ENCODE results near the gene STK24.

STK24 gene

DNA sequence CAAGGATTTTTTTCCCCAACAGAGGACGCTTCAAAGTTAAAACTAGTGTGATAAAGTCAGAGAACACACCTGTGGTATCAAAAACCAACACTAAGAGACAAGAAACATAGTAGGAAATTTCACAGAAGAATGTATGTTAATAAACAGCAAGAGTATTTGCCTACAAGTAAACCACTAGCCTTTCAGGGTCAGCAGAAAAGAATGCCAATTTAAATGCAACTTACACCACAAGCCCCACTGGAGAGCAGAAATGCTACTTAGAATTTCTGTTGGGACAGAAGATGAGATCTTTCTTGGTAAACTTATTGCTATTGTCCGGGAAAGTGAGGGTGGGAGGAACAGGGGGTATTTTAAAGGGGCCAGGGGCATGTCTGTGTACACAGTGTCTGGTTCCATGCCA, 68.6 kb downstream of the STK24 start:
- DNase-seq = no peak

DNA sequence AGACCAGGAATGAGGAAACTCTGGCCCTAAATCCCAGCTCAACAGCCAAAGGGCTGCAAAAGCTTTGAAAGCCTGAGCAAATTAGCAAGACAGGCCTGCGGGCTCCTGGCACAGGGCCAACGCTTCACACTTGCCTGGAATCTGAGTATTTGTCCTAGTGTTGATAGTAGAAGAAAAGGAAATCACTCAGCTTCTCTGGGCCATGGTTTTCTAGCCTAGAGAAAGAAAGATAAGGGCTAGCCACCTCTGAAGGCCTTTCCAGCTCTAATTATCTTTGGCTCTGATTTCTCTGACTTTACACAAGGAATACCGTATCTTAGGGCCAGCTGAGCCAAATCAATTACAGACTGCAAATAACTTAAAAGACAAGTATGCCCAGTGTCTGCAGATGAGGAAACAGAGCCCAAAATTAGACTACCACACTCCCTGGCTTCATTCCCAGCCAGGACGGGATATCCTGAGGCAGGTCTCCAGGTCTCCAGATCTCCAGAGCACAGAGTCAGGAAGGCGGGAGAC, 69.6 kb downstream of the STK24 start:
- DNase-seq = no peak

DNA sequence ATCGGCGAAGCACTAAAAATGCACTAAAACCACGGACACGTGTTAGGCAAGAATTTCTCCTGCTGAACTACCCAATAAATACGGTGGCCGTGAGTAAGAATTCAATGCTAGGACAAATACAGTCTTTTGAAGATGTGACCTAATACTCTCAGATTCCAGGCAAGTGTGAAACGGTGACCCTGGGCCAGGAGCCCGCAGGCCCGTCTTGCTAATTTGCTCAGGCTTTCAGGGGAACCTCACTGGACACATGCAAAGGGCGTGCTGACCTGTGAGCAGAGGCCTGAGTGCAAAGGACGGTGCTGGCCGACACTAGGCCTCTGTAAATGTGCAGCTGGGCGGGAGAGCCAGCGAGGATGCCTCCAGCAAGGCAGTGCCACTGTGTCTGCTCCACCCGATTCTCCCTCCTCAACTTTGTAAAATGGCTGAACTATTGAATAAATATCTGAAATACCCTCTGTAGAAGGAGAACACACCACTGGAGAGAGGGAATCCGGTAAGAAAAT, 70.1 kb downstream of the STK24 start:
- DNase-seq = no peak

DNA sequence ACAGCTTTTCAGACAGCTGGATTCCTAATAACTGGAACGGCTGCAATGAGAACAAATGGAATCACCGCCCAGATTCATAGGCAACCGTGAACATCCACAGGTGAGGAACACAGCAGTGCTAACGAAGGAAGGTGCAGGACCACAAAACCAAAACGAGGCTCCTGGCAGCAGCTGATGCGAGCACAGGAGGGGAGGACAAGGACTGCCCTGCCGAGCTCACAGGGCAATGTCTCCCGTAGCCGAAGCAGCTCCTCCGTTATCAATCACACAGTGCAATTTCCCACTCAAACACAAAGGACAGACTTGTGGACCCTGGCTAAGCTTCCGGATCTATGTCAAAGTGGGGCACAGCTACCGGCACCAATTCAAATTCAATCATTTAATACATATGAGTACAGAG, 70.6 kb downstream of the STK24 start:
- no peak for DNase-seq

DNA sequence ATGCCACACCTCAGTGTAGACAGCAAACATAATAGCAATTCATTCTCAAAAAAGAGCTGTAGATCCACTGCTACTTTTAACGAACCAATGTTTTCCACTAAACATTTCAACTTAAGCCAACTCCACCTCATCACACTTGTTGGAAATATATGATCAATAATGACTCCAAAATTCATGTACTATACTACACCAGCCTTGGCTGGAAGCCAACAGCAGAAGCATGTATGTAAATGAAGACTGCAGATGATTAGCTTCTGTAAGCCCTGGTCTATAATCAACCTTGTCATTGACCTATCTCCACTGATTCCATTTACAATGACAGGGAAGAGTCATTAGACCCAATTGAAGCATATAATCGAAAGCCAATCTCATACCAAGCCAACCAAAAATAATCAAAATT, 71.7 kb downstream of the STK24 start:
- DNase-seq = no peak

DNA sequence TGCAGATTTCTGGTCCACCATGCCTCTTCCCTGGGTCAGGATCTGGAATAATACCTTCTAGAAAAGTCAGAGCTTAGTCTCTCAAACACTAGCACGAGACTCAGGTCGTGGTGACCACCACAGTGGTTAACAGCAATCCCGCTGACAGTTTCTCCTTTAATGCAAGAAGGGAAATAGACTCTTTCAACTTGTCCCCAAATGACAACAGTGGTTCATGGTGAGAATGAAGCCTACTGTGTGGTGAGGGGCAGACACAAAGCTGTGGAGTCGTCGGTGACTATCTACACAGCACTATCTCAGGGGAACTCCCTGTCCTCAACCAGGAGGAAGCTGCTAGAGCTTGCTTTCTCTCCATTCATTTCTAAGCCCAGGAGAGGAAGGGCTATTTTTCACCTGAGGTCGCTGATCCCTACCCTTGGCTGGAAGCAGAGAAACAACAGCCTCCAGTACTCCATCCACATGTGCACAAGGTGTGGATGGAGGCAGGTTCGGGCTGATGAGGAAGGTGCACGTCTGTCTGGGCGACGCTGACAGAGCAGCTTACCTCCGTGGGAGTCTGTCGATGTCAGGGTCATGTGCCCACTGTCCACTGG, 72.4 kb downstream of the STK24 start:
- peak; percentile 26 for DNase-seq

DNA sequence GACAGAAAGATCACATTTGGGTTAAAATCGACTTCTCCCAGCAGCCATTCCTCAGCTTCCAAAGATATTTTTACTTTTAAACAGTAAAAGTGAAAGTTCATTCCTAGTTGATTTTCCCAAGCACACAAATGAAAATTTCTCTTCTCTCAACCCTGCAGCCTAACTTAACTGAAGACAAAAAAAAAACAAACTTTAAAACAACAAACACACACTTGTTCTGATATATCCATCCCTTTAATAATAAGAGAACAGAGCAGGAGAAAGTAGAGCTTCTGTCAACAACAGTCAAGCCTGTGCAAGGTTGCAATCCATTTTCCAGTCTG, 72.9 kb downstream of the STK24 start:
- DNase-seq = no peak

DNA sequence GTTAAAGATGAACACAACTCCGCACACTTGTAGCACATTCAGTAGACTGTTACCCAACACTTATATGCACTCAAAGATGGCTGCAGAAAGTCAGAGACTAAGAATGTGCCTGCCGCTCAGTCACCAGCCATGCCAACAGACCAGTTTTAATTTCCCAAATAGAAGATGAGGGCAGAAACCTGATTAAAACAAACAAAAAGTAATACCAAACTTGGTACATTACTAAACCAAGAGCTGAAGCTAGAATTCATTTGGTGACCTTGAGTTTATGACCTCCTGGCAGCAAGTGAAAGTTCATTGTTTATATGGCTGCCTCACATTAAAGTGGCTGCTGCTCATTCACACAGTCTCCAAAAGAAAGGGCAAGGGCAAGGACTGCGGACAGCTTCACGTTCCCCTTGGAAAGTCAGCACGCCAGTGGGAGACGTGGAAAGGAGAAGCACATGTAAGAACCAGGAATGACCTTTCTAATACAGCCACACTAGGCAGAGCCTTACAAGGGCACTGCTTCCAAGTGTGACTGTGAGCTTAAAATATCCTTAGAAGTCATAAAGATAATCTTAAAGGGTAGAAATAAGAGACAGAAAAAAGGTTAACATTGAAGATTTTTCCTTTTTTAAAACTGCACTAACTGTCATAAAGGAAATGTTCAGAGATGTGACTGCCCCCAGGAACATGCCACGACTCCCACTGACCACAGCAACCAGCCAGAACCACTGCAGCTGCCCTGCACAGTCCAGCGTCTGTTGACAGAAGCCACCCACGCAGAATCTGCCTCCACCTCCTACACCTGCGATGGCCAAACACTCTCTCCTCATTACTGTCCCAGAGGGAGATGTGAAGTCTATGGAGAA, 73.5 kb downstream of the STK24 start:
- DNase-seq = no peak

DNA sequence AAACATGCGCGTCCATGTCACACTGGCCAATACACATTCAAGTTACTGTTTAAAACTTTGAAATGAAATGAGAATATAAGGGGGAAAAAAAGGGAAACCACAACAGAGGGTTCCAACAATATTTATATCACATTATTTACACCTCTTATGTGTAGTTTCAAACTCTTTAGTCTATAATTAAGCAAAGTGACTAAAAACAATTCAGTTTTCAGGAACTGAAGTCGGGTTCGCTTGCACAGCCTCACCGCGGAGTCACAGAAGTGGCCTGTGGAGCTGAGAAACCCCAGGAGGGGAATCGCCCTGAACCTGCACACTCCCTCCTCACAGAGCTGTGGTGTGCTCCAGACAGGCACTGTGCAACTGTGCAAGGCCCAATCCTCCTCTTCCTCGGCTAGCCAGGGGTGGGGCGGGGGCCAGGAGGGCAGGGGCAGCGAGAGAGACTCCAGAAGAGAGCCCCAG, 75.9 kb downstream of the STK24 start:
- no peak for DNase-seq

DNA sequence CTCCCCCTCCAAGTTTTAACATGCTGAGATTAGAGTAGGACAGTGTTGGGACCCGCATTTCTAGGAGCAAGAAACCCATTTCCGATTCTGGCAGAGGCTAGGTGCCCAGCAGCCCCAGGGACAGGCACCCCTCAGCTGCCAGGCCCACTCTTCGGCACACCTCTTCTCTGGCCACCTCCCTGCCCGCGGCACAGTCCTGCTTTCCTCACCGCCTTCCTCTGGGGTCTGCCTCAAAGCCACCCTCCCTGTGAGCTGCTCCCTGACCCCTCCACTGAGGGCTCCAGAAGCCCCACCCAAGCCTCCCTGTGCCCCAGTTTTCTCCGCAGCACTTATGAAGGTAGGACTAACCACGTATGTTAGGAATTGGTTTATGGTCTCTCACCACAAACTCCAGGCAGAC, 79.9 kb downstream of the STK24 start:
- DNase-seq = no peak

DNA sequence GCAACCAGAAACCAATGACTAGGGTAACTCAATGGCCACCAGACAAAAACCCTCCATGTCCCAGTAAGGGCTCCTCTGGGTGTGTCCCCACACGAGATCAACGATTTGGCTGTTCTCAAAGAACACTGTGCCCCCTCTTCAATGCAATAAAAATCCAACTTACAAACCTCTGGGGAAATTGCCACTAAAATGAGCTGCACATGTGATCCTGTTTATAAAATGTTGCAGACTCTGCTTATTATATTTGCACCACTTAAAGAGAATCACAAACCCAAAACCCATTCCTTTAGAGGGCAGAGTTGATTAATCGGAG, 80.5 kb downstream of the STK24 start:
- DNase-seq = no peak

DNA sequence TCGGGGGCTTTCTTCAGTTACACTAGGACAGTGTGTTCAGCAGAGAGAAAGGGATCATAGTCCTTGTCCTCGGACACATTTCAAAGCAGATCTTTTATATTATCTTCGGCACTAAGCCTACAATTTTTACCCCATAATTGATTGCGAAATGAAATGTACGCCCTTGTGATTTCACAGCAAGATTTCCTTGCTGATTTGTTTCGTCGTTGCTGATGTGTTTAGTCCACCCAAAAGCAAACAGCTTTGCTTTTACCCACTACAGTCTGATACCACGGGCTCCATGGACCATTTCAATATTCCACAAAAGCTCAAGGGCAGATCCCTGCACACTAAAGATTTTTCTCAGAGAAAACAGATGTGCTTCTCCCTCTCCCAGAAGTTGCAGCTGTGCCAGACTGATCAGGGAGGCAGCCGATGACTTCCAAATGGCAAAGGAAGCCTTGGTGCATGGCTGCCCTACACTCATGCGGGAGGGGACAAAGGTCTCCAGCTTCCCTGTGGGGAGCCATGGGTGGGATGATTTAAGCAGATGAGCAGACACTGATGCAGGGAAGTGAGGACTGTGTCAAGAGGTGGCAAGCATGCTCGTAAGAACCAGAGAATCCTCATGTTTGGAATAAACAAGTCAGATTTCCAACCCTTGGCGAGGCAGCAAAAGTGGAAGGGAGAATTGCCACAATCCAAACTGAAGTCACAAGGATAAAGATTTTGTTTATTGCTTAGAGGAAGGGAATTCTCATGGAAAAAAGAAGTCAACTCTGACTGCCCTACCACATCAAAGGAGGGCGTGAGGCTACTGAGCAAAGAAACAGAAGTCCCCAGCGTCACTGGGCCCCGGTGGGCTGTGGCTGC, 81.1 kb downstream of the STK24 start:
- no peak for DNase-seq

DNA sequence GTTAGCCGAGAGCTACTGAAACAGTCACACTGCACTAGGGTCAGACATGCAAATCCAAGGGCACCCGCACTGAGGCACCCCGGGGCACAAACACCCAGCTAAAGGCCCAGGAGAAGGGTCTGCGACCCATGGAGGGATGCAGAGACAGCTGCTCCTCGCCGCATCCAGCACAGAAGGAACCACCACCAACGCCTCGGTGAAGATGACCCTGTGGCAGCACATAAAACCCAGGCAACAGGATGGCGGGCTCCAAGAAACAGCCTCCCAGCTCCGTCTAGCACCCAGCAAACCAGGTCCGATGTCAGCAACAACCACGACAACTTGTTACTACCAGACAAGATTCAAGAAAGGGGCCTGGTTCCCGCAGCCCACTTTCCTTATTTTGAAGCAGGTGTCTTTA, 82.1 kb downstream of the STK24 start:
- no peak for DNase-seq

DNA sequence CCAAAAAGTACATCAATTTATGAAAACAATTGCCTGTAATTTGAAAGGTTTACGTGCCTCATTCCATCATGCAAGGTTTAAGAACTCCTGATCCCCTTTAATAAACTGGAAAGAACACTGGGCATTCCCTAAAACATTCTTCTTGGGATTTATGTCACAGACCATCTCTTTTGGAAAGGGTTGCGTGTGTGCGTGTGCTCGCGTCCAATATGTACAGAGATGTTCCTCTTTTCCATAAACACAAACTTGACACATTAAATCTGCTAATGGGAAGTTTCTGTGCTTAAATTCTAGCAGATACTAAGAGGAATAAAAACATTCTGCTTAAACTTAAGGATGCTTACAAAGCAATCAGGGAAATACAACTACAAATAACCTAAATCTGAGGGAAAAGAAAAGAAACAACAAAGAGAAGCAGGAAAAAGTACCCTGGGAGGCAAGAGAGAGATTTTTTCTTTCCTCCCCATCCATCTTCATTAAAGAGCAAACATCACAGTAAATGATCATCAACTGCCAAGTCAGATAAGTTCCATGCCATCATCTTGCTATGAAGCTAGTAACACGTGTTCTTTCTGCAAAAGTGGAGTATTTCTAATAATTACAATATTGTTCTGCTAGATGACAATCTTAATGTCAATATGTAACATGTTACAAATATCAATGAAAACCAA, 83.7 kb downstream of the STK24 start:
- no peak for DNase-seq

DNA sequence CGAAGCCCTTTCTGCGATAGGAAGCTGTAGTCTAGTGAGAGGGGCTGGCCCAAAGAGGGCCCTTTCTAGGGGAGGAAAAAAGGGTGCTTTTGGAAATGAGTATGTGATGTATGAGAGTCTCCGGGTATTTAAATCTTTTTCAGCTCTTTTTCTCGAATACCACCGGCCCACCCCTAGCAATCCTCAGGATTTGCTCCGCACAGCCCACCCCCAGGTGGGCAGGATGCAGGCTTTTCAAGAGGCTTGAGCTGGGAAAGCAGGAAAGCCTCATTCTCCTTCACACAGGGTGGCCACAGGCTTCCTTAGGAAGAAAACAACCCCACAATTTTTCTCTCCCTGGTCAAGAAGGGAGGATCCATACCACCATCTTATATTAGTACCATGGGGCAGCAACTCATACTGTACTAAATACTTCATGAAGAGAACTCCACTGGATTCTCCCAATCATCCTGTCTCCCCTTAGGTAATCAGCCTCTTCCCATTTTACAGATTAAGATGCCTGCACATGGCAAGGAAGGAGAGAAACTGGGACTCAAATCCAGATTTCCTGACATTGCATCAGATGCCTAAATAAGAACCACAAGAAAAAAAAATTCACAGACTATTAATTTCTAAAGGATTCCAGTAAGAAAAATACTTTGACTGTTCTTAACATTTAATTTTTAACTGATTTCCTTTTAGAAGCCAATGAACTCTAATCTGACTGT, 84.4 kb downstream of the STK24 start:
- no peak for DNase-seq

DNA sequence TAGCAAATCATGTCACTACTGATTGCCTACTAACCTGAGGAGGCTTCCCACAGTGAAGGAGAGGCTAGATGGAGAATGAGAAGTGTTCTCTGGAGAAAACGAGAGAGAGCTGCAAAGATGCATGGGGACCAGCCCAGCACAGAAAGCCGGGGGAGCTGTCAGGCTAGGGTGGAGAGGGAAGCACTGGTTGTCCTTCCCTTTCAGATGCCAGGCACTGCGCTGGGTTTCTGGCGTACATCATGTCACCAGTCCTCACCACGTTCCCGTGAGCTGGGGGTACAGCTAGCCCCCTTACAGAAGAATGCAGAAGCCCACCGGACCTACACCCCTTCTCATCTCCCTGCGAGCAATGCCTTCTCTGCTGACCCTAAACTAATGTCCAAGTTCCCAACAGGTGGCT, 86.0 kb downstream of the STK24 start:
- DNase-seq = no peak

DNA sequence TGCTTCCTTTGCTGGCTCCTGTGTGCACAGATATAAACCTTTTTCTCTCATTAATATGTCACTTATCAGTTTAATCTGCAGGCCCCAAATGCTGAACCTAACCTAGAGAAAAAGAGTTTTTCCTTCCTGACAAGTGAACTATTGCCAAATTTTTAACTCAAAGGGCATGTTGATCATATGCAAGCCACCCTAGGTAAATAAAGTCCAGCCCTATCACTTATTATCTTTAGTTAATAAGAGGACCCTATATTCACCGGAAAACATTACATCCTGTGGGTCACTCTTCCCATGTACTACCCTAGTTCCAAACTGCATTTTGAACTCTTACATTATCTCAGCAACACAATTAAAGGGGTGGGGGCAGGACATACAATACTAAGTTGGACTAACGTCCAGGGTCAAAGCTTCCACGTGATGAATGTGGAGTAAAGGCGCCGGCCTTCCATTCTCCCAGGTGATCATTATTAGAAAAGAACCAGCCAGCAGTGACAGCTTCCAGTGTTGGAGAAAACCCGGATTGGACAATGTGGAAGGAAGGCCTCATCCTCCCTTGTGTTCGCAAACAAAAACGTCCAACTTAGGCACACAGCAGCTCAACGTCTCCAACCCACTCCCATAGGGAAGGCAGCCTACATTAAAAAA, 86.6 kb downstream of the STK24 start:
- DNase-seq = no peak

DNA sequence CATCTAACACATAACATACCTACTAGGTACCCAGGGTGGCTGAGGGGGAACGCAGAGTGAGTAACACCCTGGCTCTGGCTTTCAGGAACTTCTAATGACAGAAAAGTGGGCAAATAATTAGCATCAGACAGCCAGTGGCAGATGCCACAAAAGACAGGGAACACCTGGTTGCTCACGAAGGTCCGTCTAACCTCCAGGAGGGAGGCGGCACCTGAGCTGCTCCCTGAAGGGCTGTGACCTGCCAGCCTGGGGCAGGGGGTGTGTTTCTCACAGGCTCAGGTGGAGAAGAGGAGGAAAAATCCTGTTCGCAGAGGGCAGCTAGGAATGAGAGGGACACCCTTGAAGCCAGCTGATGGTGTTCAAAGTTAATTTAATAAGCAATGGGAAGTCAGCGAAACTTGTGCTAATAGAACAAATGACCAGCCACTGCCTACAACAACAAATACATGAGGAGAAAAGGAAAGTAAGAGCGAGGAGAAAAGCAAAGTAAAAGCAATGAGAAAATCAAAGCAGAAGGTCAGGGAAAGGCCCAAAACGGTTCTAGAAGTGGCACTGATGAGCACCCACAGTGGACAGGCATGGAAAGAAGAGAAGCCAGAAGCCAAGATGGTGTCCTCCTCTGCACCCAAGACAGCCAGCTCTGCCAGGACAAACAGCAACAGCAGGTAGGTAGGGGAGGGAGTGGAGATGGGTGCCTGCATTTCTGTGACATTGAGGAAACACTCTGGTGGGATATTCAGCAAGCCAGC, 87.3 kb downstream of the STK24 start:
- no peak for DNase-seq

DNA sequence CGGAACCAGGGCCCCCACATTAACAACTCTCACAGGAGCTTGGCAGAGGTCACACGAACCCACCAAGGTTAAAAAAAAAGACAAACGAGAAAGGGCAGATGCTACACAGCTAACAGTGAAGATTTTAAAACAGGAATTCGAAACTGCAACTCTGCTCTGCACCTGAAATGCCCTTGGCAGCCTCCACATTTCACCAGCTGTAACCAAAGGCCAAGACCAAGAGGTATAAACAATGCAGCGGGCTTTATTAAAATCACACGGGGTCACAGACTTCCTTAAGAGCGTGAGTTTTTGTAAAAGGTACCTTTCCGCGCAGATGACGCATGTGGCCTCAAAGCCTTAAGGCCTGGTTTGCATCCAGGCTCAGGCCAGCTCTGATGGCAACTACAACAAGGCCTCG, 88.2 kb downstream of the STK24 start:
- no peak for DNase-seq

DNA sequence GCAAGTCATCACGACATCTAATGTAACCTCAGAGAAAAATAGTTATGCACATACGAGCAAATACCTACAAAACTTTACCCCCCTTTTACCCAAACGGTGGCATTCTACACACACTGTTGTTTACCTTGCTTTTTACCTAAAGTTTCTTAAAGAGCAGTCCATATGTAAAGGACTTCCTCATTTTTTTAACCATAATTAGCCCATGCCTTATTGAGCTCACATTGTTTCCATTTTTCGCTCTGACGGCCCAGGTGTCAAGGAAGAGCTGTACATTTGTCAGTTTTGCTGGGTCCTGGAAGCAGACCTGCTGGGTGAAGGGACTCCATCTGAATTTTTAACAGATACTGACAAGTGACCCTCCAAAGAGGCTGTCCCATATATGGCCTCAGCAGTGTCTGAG, 89.4 kb downstream of the STK24 start:
- no peak for DNase-seq

DNA sequence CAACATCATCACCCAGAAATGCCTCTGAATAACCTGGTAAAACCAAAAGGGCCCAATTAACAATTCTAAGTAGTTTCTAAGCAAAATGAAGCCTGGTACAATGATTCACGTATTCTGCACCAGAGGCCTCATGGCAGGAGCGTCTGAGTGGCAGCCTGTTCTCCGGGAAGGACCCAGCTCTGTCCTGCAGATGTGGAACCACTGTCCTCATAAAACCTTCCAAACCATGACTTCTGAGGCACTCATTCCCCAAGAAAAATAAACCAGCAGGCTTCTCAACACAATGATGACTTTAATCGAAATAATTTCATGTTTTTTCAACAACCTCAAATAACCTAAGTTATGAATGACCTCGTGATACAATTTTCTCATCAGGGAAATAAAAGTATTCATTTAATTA, 89.9 kb downstream of the STK24 start:
- no peak for DNase-seq

Data from stimulated activated CD4-positive, alpha-beta T cell treated with anti-CD3 and anti-CD28 coated beads, Interleukin-4, amount 100 ng/mL, for 24 hours (primary cell).